ENCODE data around the gene COPG1.

DNA sequence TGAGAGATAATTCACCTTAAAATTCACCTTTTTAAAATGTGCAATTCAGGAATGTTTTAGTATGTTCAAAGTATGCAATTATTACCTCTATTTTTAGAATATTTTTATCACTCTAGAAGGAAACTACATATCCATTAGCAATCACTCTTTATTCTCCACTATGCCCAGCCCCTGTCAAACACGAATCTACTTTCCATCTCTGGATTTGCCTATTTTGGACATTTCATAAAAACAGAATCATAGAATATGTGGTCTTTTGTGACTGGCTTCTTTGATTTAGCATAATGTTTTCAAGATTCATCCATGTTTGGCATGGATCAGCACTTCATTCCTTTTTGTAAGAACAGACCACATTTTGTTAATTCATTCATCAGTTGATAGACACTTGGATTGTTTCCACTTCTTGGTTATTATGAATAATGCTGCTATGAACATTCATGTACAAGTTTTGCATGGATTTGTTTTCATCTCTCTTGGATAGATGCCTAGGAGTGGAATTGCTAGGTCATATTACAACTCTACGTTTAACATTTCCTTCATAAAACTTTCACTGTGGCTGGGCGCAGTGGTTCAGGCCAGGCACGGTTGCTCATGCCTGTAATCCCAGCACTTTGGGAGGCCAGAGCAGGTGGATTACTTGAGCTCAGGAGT, 42.0 kb downstream of the COPG1 start:
- TF ChIP-seq, protein P1, sequence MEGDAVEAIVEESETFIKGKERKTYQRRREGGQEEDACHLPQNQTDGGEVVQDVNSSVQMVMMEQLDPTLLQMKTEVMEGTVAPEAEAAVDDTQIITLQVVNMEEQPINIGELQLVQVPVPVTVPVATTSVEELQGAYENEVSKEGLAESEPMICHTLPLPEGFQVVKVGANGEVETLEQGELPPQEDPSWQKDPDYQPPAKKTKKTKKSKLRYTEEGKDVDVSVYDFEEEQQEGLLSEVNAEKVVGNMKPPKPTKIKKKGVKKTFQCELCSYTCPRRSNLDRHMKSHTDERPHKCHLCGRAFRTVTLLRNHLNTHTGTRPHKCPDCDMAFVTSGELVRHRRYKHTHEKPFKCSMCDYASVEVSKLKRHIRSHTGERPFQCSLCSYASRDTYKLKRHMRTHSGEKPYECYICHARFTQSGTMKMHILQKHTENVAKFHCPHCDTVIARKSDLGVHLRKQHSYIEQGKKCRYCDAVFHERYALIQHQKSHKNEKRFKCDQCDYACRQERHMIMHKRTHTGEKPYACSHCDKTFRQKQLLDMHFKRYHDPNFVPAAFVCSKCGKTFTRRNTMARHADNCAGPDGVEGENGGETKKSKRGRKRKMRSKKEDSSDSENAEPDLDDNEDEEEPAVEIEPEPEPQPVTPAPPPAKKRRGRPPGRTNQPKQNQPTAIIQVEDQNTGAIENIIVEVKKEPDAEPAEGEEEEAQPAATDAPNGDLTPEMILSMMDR (conservative IDR thresholded peaks at IDR 0.05; ENCODE audit: low read depth, low read length) = no peak
- TF ChIP-seq RFX5 (IDR thresholded peaks at IDR 0.05; ENCODE audit: low read depth, low read length) (no peak), POLR2A (IDR thresholded peaks at IDR 0.05; ENCODE audit: low read depth, low read length) (no peak), CEBPB (IDR thresholded peaks at IDR 0.05; ENCODE audit: low read depth, low read length) (no peak), RAD21 (IDR thresholded peaks at IDR 0.05; ENCODE audit: low read length) (no peak), MAZ (IDR thresholded peaks at IDR 0.05; ENCODE audit: borderline replicate concordance, low read depth, low read length) (no peak), MAFK (IDR thresholded peaks at IDR 0.05; ENCODE audit: low read depth, low read length) (no peak), CHD1 (IDR thresholded peaks at IDR 0.05; ENCODE audit: low read depth, low read length) (no peak)
- TF ChIP-seq, protein P2, sequence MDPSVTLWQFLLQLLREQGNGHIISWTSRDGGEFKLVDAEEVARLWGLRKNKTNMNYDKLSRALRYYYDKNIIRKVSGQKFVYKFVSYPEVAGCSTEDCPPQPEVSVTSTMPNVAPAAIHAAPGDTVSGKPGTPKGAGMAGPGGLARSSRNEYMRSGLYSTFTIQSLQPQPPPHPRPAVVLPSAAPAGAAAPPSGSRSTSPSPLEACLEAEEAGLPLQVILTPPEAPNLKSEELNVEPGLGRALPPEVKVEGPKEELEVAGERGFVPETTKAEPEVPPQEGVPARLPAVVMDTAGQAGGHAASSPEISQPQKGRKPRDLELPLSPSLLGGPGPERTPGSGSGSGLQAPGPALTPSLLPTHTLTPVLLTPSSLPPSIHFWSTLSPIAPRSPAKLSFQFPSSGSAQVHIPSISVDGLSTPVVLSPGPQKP (IDR thresholded peaks at IDR 0.05; ENCODE audit: borderline replicate concordance, low read depth, low read length) = no peak

Data from IMR-90 (cell line).